ENCODE measurements around the gene MBTPS1.
A peak's percentile ranks its signal among the peaks of the same experiment; 100 is the strongest.

Gene MBTPS1

GRCh38 chr16:84013787-84014569 lies 102.8 kb downstream of the MBTPS1 start:
- no peak for TF ChIP-seq CTCF (conservative IDR thresholded peaks at IDR 0.05; ENCODE audit: low read depth, low read length)
- H3K4me3 ChIP-seq (ENCODE audit: low read length) = no peak overlapping the region
- peak; percentile 51 for DNase-seq (ENCODE audit: low read depth)

- no peak overlapping the region for H3K4me3 ChIP-seq (ENCODE audit: low read length)
- DNase-seq (ENCODE audit: low read depth) = no peak
- TF ChIP-seq CTCF (conservative IDR thresholded peaks at IDR 0.05; ENCODE audit: low read depth, low read length) = no peak
Observed at GRCh38 chr16:84009282-84009681, 107.5 kb downstream of the MBTPS1 start.

GRCh38 chr16:84007965-84008364 lies 108.8 kb downstream of the MBTPS1 start:
- no peak for TF ChIP-seq CTCF (conservative IDR thresholded peaks at IDR 0.05; ENCODE audit: low read depth, low read length)
- H3K4me3 ChIP-seq (ENCODE audit: low read length) = no peak overlapping the region
- DNase-seq (ENCODE audit: low read depth) = no peak

- H3K4me3 ChIP-seq (ENCODE audit: low read length) = no peak overlapping the region
- no peak for TF ChIP-seq CTCF (conservative IDR thresholded peaks at IDR 0.05; ENCODE audit: low read depth, low read length)
- no peak for DNase-seq (ENCODE audit: low read depth)
Observed at GRCh38 chr16:84007520-84007919, 109.2 kb downstream of the MBTPS1 start.

- no peak for DNase-seq (ENCODE audit: low read depth)
- TF ChIP-seq CTCF (conservative IDR thresholded peaks at IDR 0.05; ENCODE audit: low read depth, low read length) = no peak
- no peak overlapping the region for H3K4me3 ChIP-seq (ENCODE audit: low read length)
Observed at GRCh38 chr16:84005391-84005790, 111.4 kb downstream of the MBTPS1 start.

- no peak for TF ChIP-seq CTCF (conservative IDR thresholded peaks at IDR 0.05; ENCODE audit: low read depth, low read length)
- DNase-seq (ENCODE audit: low read depth) = no peak
- no peak overlapping the region for H3K4me3 ChIP-seq (ENCODE audit: low read length)
Observed at GRCh38 chr16:84004442-84004841, 112.3 kb downstream of the MBTPS1 start.
